Transverse colon (tissue), 3 donors: Measurements from ENCODE around the gene CNTNAP2.

Experiments used
- POLR2A ChIP-seq: fragments of 450-650 bp; IDR thresholded peaks from one replicate; pipeline ENCODE4 v1.6.1; 2016; ENCODE audit warnings: antibody characterized with exemption, mild to moderate bottlenecking, moderate library complexity
- TF ChIP-seq, protein P1 (sequence below), 5 experiments: fragments of 200-600 bp in 3 of 5; fragments of 450-650 bp in 2 of 5; sonication (generic) in 3 of 5; IDR thresholded peaks; 1 replicate in 2 of 5; 2 replicates in 3 of 5; pipeline ENCODE4 v1.5.1; 2016 to 2017; ENCODE audit warnings: antibody characterized with exemption in 5 of 5, inconsistent platforms in 3 of 5, mild to moderate bottlenecking in 2 of 5, moderate library complexity in 1 of 5

DNA sequence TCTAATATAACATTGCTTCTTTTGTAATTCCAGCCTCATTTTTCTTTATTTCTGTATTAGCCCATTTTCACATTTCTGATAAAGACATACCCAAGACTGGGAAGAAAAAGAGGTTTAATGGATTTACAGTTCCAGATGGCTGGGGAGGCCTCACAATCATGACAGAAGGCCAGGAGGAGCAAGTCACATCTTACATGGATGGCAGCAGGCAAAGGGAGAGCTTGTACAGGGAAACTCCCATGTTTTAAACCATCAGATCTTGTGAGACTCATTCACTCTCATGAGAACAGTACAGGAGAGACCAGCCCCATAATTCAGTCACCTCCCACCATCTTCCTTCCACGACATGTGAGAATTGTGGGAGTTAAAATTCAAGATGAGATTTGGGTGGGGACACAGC is 510.3 kb downstream of the CNTNAP2 start:
- TF ChIP-seq, protein P1, sequence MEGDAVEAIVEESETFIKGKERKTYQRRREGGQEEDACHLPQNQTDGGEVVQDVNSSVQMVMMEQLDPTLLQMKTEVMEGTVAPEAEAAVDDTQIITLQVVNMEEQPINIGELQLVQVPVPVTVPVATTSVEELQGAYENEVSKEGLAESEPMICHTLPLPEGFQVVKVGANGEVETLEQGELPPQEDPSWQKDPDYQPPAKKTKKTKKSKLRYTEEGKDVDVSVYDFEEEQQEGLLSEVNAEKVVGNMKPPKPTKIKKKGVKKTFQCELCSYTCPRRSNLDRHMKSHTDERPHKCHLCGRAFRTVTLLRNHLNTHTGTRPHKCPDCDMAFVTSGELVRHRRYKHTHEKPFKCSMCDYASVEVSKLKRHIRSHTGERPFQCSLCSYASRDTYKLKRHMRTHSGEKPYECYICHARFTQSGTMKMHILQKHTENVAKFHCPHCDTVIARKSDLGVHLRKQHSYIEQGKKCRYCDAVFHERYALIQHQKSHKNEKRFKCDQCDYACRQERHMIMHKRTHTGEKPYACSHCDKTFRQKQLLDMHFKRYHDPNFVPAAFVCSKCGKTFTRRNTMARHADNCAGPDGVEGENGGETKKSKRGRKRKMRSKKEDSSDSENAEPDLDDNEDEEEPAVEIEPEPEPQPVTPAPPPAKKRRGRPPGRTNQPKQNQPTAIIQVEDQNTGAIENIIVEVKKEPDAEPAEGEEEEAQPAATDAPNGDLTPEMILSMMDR (IDR thresholded peaks at IDR 0.05): no peak
- no peak for TF ChIP-seq POLR2A
